BLaER1 treated with 17β-estradiol and CSF1 and Interleukin-3, amounts not matched to agents 10 nM and 100 nM (cell line): ENCODE results near the gene RNU2-63P.

Experiments used
- H3K27ac ChIP-seq, 11 experiments: shearing (Covaris generic); formaldehyde crosslinking; 2 replicates each; pipeline ENCODE4 v1.8.1; 2022
- H3K27me3 ChIP-seq, 11 experiments: shearing (Covaris generic); formaldehyde crosslinking; 2 replicates each; pipeline ENCODE4 v1.8.1; 2022
- H3K36me3 ChIP-seq, 11 experiments: shearing (Covaris generic); formaldehyde crosslinking; 2 replicates each; pipeline ENCODE4 v1.8.1; 2022
- H3K4me1 ChIP-seq, 10 experiments: shearing (Covaris generic); formaldehyde crosslinking; 2 replicates each; pipeline ENCODE4 v1.8.1; 2022
- H3K4me2 ChIP-seq, 11 experiments: shearing (Covaris generic); formaldehyde crosslinking; 2 replicates each; pipeline ENCODE4 v1.8.1; 2022
- H3K4me3 ChIP-seq, 10 experiments: shearing (Covaris generic); formaldehyde crosslinking; 2 replicates each; pipeline ENCODE4 v1.8.1; 2022
- H3K9ac ChIP-seq, 11 experiments: shearing (Covaris generic); formaldehyde crosslinking; 2 replicates each; pipeline ENCODE4 v1.8.1; 2022
- H3K9me3 ChIP-seq, 11 experiments: shearing (Covaris generic); formaldehyde crosslinking; replicated peaks in 1 of 11; 2 replicates each; pipeline ENCODE4 v1.8.1; 2022
- H4K20me1 ChIP-seq, 11 experiments: shearing (Covaris generic); formaldehyde crosslinking; 2 replicates each; pipeline ENCODE4 v1.8.1; 2022
- Cebpa-rat ChIP-seq, 11 experiments: shearing (Covaris generic); IDR thresholded peaks; 2 replicates each; pipeline ENCODE4 v1.8.1; 2022

The RNU2-63P gene

GRCh38 chr2:88016086-88016959, at the start of gene RNU2-63P:
TSS of gene RNU2-63P (minus strand) at chr2:88016547.
- H3K9ac ChIP-seq, result peak within 1 kb of the TSS; percentile 70 to 91 (median 85)
- H4K20me1 ChIP-seq, result no peaks in the 10 kb centered on the region; a peak in 1 of 22 replicates
- no peak for TF ChIP-seq Cebpa-rat (IDR thresholded peaks at IDR 0.05)
- peak within 1 kb of the TSS in 10 of 11 experiments; percentile 61 to 91 (median 88); a peak in 20 of 22 replicates for H3K27ac ChIP-seq
- H3K4me2 ChIP-seq, result peak within 1 kb of the TSS; percentile 77 to 95 (median 87)
- H3K4me1 ChIP-seq, result peaks cover 0 to 7% (median 6%) of the 10 kb centered on the region in 10 experiments; a peak in 13 of 20 replicates
- H3K4me3 ChIP-seq, result peak within 1 kb of the TSS; percentile 50 to 75 (median 67)
- H3K27me3 ChIP-seq, result no peaks in the 10 kb centered on the region
- 0 out of 22 replicates have a peak, but pooled peaks cover 0 to 3% (median 0%) of the 10 kb centered on the region in 11 experiments for H3K36me3 ChIP-seq
- H3K9me3 ChIP-seq, result peaks cover 12 to 19% (median 16%) of the 10 kb centered on the region in 11 experiments

GRCh38 chr2:88061295-88061694, 44.9 kb upstream of the RNU2-63P start:
- peaks cover 1 to 11% (median 2%) of the 10 kb centered on the region in 10 experiments; a peak in 16 of 20 replicates for H3K4me1 ChIP-seq
- no peak overlapping the region for H3K27ac ChIP-seq
- H3K4me3 ChIP-seq, result no peak overlapping the region
- H3K9ac ChIP-seq, result no peak overlapping the region
- H4K20me1 ChIP-seq, result no peaks in the 10 kb centered on the region
- TF ChIP-seq Cebpa-rat (IDR thresholded peaks at IDR 0.05), result no peak
- H3K36me3 ChIP-seq, result no peaks in the 10 kb centered on the region
- H3K9me3 ChIP-seq, result no peaks in the 10 kb centered on the region
- H3K27me3 ChIP-seq, result no peaks in the 10 kb centered on the region
- H3K4me2 ChIP-seq, result no peak overlapping the region

- TF ChIP-seq Cebpa-rat (IDR thresholded peaks at IDR 0.05), result no peak
- no peaks in the 10 kb centered on the region for H3K36me3 ChIP-seq
- H3K9me3 ChIP-seq, result no peaks in the 10 kb centered on the region
- H3K9ac ChIP-seq, result no peak overlapping the region
- no peak overlapping the region for H3K27ac ChIP-seq
- no peak overlapping the region for H3K4me2 ChIP-seq
- H3K4me1 ChIP-seq, result peaks cover 5 to 15% (median 6%) of the 10 kb centered on the region in 10 experiments; a peak in 17 of 20 replicates
- H3K4me3 ChIP-seq, result no peak overlapping the region
- H4K20me1 ChIP-seq, result no peaks in the 10 kb centered on the region
- no peaks in the 10 kb centered on the region for H3K27me3 ChIP-seq
Measured at GRCh38 chr2:88060907-88061275, 44.5 kb upstream of the RNU2-63P start.

- Histone ChIP-seq H3K27ac (peak overlapping the region in 1 of 11 experiments; percentile 43; a peak in 1 of 22 replicates), H3K4me1 (peaks cover 6 to 16% (median 7%) of the 10 kb centered on the region in 10 experiments; a peak in 17 of 20 replicates), H3K4me2 (no peak overlapping the region), H4K20me1 (no peaks in the 10 kb centered on the region), H3K9me3 (no peaks in the 10 kb centered on the region), H3K9ac (no peak overlapping the region), H3K4me3 (no peak overlapping the region), H3K36me3 (no peaks in the 10 kb centered on the region), H3K27me3 (no peaks in the 10 kb centered on the region)
- no peak; a peak in 1 of 22 replicates for TF ChIP-seq Cebpa-rat (IDR thresholded peaks at IDR 0.05)
Measured at GRCh38 chr2:88059979-88060906, 43.9 kb upstream of the RNU2-63P start.

- peaks cover 21 to 32% (median 23%) of the 10 kb centered on the region in 10 experiments for H3K4me1 ChIP-seq
- H3K27me3 ChIP-seq, result no peaks in the 10 kb centered on the region
- no peak overlapping the region for H3K27ac ChIP-seq
Measured at GRCh38 chr2:88058191-88058590, 41.8 kb upstream of the RNU2-63P start.

GRCh38 chr2:88057437-88057844, 41.1 kb upstream of the RNU2-63P start:
- TF ChIP-seq Cebpa-rat (IDR thresholded peaks at IDR 0.05), result no peak
- Histone ChIP-seq H3K4me2 (peak overlapping the region in 2 of 11 experiments; percentile 20 to 29; a peak in 3 of 22 replicates), H3K4me3 (no peak overlapping the region), H3K36me3 (peaks cover 0 to 20% (median 11%) of the 10 kb centered on the region in 11 experiments; a peak in 12 of 22 replicates), H3K27ac (no peak overlapping the region), H3K9ac (no peak overlapping the region), H4K20me1 (peaks cover 0 to 11% (median 0%) of the 10 kb centered on the region in 11 experiments; a peak in 4 of 22 replicates), H3K9me3 (no peaks in the 10 kb centered on the region), H3K4me1 (peaks cover 23 to 40% (median 26%) of the 10 kb centered on the region in 10 experiments), H3K27me3 (no peaks in the 10 kb centered on the region)

More at GRCh38 chr2:88058191-88058590, 41.8 kb upstream of the RNU2-63P start:
- Histone ChIP-seq H3K4me2 (no peak overlapping the region), H3K9me3 (no peaks in the 10 kb centered on the region), H3K4me3 (no peak overlapping the region), H4K20me1 (peaks cover 0 to 5% (median 0%) of the 10 kb centered on the region in 11 experiments; a peak in 3 of 22 replicates), H3K9ac (no peak overlapping the region), H3K36me3 (peaks cover 0 to 12% (median 3%) of the 10 kb centered on the region in 11 experiments; a peak in 7 of 22 replicates)
- TF ChIP-seq Cebpa-rat (IDR thresholded peaks at IDR 0.05), result no peak

- Histone ChIP-seq H3K4me1 (peaks cover 23 to 43% (median 26%) of the 10 kb centered on the region in 10 experiments), H3K9me3 (no peaks in the 10 kb centered on the region), H3K36me3 (peaks cover 7 to 33% (median 25%) of the 10 kb centered on the region in 11 experiments; a peak in 17 of 22 replicates), H3K27me3 (no peaks in the 10 kb centered on the region), H3K4me3 (peak within 1 kb of the TSS; percentile 72 to 96 (median 93)), H4K20me1 (peaks cover 0 to 26% (median 0%) of the 10 kb centered on the region in 11 experiments; a peak in 5 of 22 replicates), H3K27ac (peak within 1 kb of the TSS; percentile 97 to 100 (median 99)), H3K4me2 (peak within 1 kb of the TSS; percentile 93 to 99 (median 96)), H3K9ac (peak within 1 kb of the TSS; percentile 97 to 100 (median 99))
- TF ChIP-seq Cebpa-rat (IDR thresholded peaks at IDR 0.05), result no peak
Measured at GRCh38 chr2:88055371-88056128, 39.2 kb upstream of the RNU2-63P start, which contains the start of gene KRCC1. TSS of gene KRCC1 (minus strand) at chr2:88055783. CDS start at chr2:88028563, 27,220 bp downstream.
